ENCODE data around the gene CD22.

The CD22 gene

GRCh38 chr19:35297922-35298321 is 31.1 kb upstream of the CD22 start:
- no peak overlapping the region for H3K4me3 ChIP-seq (ENCODE audit: low read depth, low read length)
- DNase-seq (ENCODE audit: low read depth), result no peak
- no peak for TF ChIP-seq POLR2A (IDR thresholded peaks at IDR 0.05; ENCODE audit: extremely low read depth, insufficient read length)

GRCh38 chr19:35298561-35298972 is 30.4 kb upstream of the CD22 start:
- H3K4me3 ChIP-seq (ENCODE audit: low read depth, low read length), result no peak overlapping the region
- TF ChIP-seq MYC (IDR thresholded peaks at IDR 0.05; ENCODE audit: low read depth, low read length), result no peak
- TF ChIP-seq MAX (IDR thresholded peaks at IDR 0.05; ENCODE audit: low read depth, low read length), result no peak
- TF ChIP-seq, protein P1, sequence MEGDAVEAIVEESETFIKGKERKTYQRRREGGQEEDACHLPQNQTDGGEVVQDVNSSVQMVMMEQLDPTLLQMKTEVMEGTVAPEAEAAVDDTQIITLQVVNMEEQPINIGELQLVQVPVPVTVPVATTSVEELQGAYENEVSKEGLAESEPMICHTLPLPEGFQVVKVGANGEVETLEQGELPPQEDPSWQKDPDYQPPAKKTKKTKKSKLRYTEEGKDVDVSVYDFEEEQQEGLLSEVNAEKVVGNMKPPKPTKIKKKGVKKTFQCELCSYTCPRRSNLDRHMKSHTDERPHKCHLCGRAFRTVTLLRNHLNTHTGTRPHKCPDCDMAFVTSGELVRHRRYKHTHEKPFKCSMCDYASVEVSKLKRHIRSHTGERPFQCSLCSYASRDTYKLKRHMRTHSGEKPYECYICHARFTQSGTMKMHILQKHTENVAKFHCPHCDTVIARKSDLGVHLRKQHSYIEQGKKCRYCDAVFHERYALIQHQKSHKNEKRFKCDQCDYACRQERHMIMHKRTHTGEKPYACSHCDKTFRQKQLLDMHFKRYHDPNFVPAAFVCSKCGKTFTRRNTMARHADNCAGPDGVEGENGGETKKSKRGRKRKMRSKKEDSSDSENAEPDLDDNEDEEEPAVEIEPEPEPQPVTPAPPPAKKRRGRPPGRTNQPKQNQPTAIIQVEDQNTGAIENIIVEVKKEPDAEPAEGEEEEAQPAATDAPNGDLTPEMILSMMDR (IDR thresholded peaks at IDR 0.05; ENCODE audit: low read depth, low read length), result no peak
- no peak for DNase-seq (ENCODE audit: low read depth)

- TF ChIP-seq POLR2A (IDR thresholded peaks at IDR 0.05; ENCODE audit: extremely low read depth, insufficient read length) (no peak), MAX (IDR thresholded peaks at IDR 0.05; ENCODE audit: low read depth, low read length) (no peak), MYC (IDR thresholded peaks at IDR 0.05; ENCODE audit: low read depth, low read length) (no peak)
- TF ChIP-seq, protein P1 (IDR thresholded peaks at IDR 0.05; ENCODE audit: low read depth, low read length), result no peak
- H3K4me3 ChIP-seq (ENCODE audit: low read depth, low read length), result no peak overlapping the region
- DNase-seq (ENCODE audit: low read depth), result no peak
Measured at GRCh38 chr19:35299523-35300338, 29.3 kb upstream of the CD22 start.

GRCh38 chr19:35300339-35300649 is 28.7 kb upstream of the CD22 start:
- H3K4me3 ChIP-seq (ENCODE audit: low read depth, low read length), result no peak overlapping the region
- no peak for DNase-seq (ENCODE audit: low read depth)
- no peak for TF ChIP-seq MAX (IDR thresholded peaks at IDR 0.05; ENCODE audit: low read depth, low read length)
- TF ChIP-seq, protein P1 (IDR thresholded peaks at IDR 0.05; ENCODE audit: low read depth, low read length), result no peak
- TF ChIP-seq MYC (IDR thresholded peaks at IDR 0.05; ENCODE audit: low read depth, low read length), result no peak
- no peak for TF ChIP-seq POLR2A (IDR thresholded peaks at IDR 0.05; ENCODE audit: extremely low read depth, insufficient read length)

DNA sequence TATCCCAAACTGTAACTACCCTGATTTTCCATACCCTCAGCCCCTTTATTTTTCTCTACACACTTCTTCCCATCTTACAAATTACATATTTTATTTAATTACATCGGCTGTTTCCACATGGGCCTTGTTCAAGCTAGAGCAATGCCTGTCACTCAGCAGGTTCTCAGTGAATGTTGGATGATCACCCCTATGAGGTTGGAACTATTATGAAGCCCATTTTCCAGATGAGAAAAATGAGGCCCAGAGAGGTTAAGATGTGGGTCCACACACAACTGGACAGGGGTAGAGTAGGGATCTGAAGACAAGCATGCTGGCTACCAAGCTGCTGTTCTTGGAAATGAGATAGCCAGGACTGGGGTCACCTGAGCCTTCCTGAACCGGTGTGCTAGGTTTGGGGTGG is 27.0 kb upstream of the CD22 start:
- no peak for TF ChIP-seq MAX (IDR thresholded peaks at IDR 0.05; ENCODE audit: low read depth, low read length)
- no peak for TF ChIP-seq POLR2A (IDR thresholded peaks at IDR 0.05; ENCODE audit: extremely low read depth, insufficient read length)
- no peak for DNase-seq (ENCODE audit: low read depth)
- no peak overlapping the region for H3K4me3 ChIP-seq (ENCODE audit: low read depth, low read length)

- TF ChIP-seq POLR2A (IDR thresholded peaks at IDR 0.05; ENCODE audit: extremely low read depth, insufficient read length) (no peak), MYC (IDR thresholded peaks at IDR 0.05; ENCODE audit: low read depth, low read length) (no peak), MAX (IDR thresholded peaks at IDR 0.05; ENCODE audit: low read depth, low read length) (no peak)
- TF ChIP-seq, protein P1 (IDR thresholded peaks at IDR 0.05; ENCODE audit: low read depth, low read length), result no peak
- H3K4me3 ChIP-seq (ENCODE audit: low read depth, low read length), result no peak overlapping the region
- no peak for DNase-seq (ENCODE audit: low read depth)
Measured at GRCh38 chr19:35302446-35302845, 26.5 kb upstream of the CD22 start.
